ENCODE results near the gene POU3F3.

GRCh38 chr2:104878863-104879512 is 25.1 kb downstream of the POU3F3 start:
- no peak for TF ChIP-seq MAX (IDR thresholded peaks at IDR 0.05)
- TF ChIP-seq RAD21 (IDR thresholded peaks at IDR 0.05; ENCODE audit: low read depth), result no peak
- no peak for TF ChIP-seq CTCF (IDR thresholded peaks at IDR 0.05 in 2 of 3, conservative IDR thresholded peaks at IDR 0.05 in 1 of 3; ENCODE audit: borderline replicate concordance in 1 of 3, insufficient read depth in 1 of 3, low read depth in 2 of 3, low read length in 2 of 3)
- no peak for TF ChIP-seq POLR2A (IDR thresholded peaks at IDR 0.05; ENCODE audit: borderline replicate concordance, extremely low read depth, insufficient read depth, insufficient read length)
- no peak for TF ChIP-seq ZFX (IDR thresholded peaks at IDR 0.05)
- TF ChIP-seq TCF7L2 (IDR thresholded peaks at IDR 0.05; ENCODE audit: borderline replicate concordance, extremely low read depth, insufficient read depth, insufficient read length), result no peak
- no peak for TF ChIP-seq POLR2AphosphoS5 (IDR thresholded peaks at IDR 0.05; ENCODE audit: low read depth, low read length)
- no peak for TF ChIP-seq JUND (IDR thresholded peaks at IDR 0.05)

All from HCT116 (cell line).